ENCODE data around the gene FEM1B. TPM values are rescaled to one million over a fixed set of nuclear protein-coding genes. Genes with fewer than 3 reads are reported as not detected.

FEM1B gene
- total and polyA plus RNA-seq, 4 experiments from 2014 or later = 19.0 to 49.1 (median 38.5) TPM

GRCh38 chr15:68339481-68339880 lies 61.9 kb downstream of the FEM1B start:
- H3K27ac Mint-ChIP-seq = no peak overlapping the region
- no peaks in the 10 kb centered on the region for H3K4me1 Mint-ChIP-seq
- Histone ChIP-seq H3K36me3 (ENCODE audit: insufficient read depth, low read length) (no peaks in the 10 kb centered on the region), H3K4me3 (ENCODE audit: low read length in 2 of 2) (no peak overlapping the region), H3K9me3 (ENCODE audit: control insufficient read depth in 1 of 2, low read length in 2 of 2) (no peaks in the 10 kb centered on the region), H3K27ac (ENCODE audit: low read depth, low read length) (no peak overlapping the region), H3K4me1 (ENCODE audit: insufficient read depth, low read length) (no peaks in the 10 kb centered on the region), H3K27me3 (ENCODE audit: insufficient read depth, low read length) (no peaks in the 10 kb centered on the region)
- ChIA-PET CTCF (ENCODE audit: partially characterized antibody) (no interaction called here), POLR2A (ENCODE audit: partially characterized antibody) (no interaction called here)
- intact Hi-C loops (cut with micrococcal nuclease) = no loop called here
- no peaks in the 10 kb centered on the region for H3K9me3 Mint-ChIP-seq
- peaks cover 0 to 4% of the 10 kb centered on the region in 2 donors for H3K27me3 Mint-ChIP-seq
- H3K36me3 Mint-ChIP-seq = no peaks in the 10 kb centered on the region
- H3K4me3 Mint-ChIP-seq = no peak overlapping the region
- DNase-seq = no peak

- Mint-ChIP-seq H3K4me3 (no peak overlapping the region), H3K36me3 (no peaks in the 10 kb centered on the region), H3K4me1 (no peaks in the 10 kb centered on the region), H3K27ac (no peak overlapping the region), H3K27me3 (peaks cover 1 to 4% of the 10 kb centered on the region in 2 donors), H3K9me3 (no peaks in the 10 kb centered on the region)
- ChIA-PET POLR2A (ENCODE audit: partially characterized antibody) (no interaction called here), CTCF (ENCODE audit: partially characterized antibody) (interaction anchor here (1.2 kb wide), 1 partner anchor 35 kb away, joined by 3 read pairs; no protein-coding TSS in a partner anchor)
- no peaks in the 10 kb centered on the region for H3K27me3 ChIP-seq (ENCODE audit: insufficient read depth, low read length)
- no peak overlapping the region for H3K27ac ChIP-seq (ENCODE audit: low read depth, low read length)
- intact Hi-C loops (cut with micrococcal nuclease) = no loop called here
- no peaks in the 10 kb centered on the region for H3K36me3 ChIP-seq (ENCODE audit: insufficient read depth, low read length)
- H3K9me3 ChIP-seq (ENCODE audit: control insufficient read depth in 1 of 2, low read length in 2 of 2) = no peaks in the 10 kb centered on the region
- no peak for DNase-seq
- no peaks in the 10 kb centered on the region for H3K4me1 ChIP-seq (ENCODE audit: insufficient read depth, low read length)
- H3K4me3 ChIP-seq (ENCODE audit: low read length in 2 of 2) = no peak overlapping the region
These were observed 63.5 kb downstream of the FEM1B start for GRCh38 chr15:68340726-68341671.

GRCh38 chr15:68341760-68342725 lies 64.5 kb downstream of the FEM1B start:
- Histone ChIP-seq H3K36me3 (ENCODE audit: insufficient read depth, low read length) (no peaks in the 10 kb centered on the region), H3K4me1 (ENCODE audit: insufficient read depth, low read length) (no peaks in the 10 kb centered on the region), H3K27me3 (ENCODE audit: insufficient read depth, low read length) (no peaks in the 10 kb centered on the region), H3K27ac (ENCODE audit: low read depth, low read length) (no peak overlapping the region), H3K4me3 (ENCODE audit: low read length in 2 of 2) (no peak overlapping the region), H3K9me3 (ENCODE audit: control insufficient read depth in 1 of 2, low read length in 2 of 2) (no peaks in the 10 kb centered on the region)
- intact Hi-C loops (cut with micrococcal nuclease) = no loop called here
- ChIA-PET POLR2A (ENCODE audit: partially characterized antibody) (no interaction called here), CTCF (ENCODE audit: partially characterized antibody) (no interaction called here)
- Mint-ChIP-seq H3K9me3 (no peaks in the 10 kb centered on the region), H3K4me1 (no peaks in the 10 kb centered on the region), H3K27me3 (peaks cover 1 to 4% of the 10 kb centered on the region in 2 donors), H3K36me3 (no peaks in the 10 kb centered on the region), H3K27ac (no peak overlapping the region), H3K4me3 (no peak overlapping the region)
- no peak for DNase-seq

DNA sequence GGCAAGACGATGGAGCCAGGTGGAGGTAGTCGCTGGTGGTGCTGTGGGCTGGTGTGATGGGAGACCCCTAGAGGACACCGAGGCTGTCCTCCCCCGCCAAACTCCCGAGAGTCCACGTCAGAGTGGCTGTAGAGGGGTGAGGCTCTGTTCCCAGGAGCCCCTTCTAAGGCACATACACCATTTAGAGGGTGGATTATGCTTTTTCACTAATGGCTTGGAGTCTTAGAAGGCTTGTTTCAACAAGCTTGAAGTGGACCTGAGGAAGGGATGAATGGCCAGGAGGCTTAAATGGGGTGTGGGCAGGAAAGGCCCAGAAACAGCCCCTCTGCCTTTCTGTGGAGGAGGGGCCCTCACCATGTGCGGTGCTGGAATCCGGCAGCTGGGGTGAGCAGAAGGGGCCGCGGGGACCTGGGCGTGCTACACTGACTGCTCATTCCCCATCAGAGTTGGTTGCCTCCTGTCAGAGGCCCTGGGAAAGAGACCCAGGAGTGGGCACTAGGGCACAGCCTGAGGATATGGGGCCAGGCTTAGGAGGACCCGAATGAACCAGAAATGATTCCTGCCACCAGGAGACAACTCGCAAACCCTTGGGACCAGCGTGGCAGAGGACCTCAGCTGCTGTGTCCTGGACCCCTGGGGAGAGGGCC lies 66.2 kb downstream of the FEM1B start:
- H3K36me3 ChIP-seq (ENCODE audit: insufficient read depth, low read length) = no peaks in the 10 kb centered on the region
- no peaks in the 10 kb centered on the region for H3K27me3 ChIP-seq (ENCODE audit: insufficient read depth, low read length)
- ChIA-PET CTCF (ENCODE audit: partially characterized antibody) (interaction anchor here (0.8 kb wide), 1 partner anchor 18 kb away, joined by 3 read pairs; no protein-coding TSS in a partner anchor), POLR2A (ENCODE audit: partially characterized antibody) (no interaction called here)
- no peaks in the 10 kb centered on the region for H3K9me3 ChIP-seq (ENCODE audit: control insufficient read depth in 1 of 2, low read length in 2 of 2)
- no peak overlapping the region for H3K4me3 Mint-ChIP-seq
- peaks cover 3 to 4% of the 10 kb centered on the region in 2 donors for H3K27me3 Mint-ChIP-seq
- no peaks in the 10 kb centered on the region for H3K36me3 Mint-ChIP-seq
- H3K4me3 ChIP-seq (ENCODE audit: low read length in 2 of 2) = no peak overlapping the region
- intact Hi-C loops (cut with micrococcal nuclease) = no loop called here
- peaks cover 0 to 2% (median 0%) of the 10 kb centered on the region in 8 donors for H3K9me3 Mint-ChIP-seq
- H3K27ac ChIP-seq (ENCODE audit: low read depth, low read length) = no peak overlapping the region
- H3K27ac Mint-ChIP-seq = no peak overlapping the region
- no peaks in the 10 kb centered on the region for H3K4me1 ChIP-seq (ENCODE audit: insufficient read depth, low read length)
- DNase-seq = no peak
- no peaks in the 10 kb centered on the region for H3K4me1 Mint-ChIP-seq

- H3K27me3 ChIP-seq (ENCODE audit: insufficient read depth, low read length) = no peaks in the 10 kb centered on the region
- no peaks in the 10 kb centered on the region for H3K9me3 ChIP-seq (ENCODE audit: control insufficient read depth in 1 of 2, low read length in 2 of 2)
- Mint-ChIP-seq H3K9me3 (peaks cover 0 to 2% (median 0%) of the 10 kb centered on the region in 8 donors), H3K36me3 (no peaks in the 10 kb centered on the region), H3K27me3 (peaks cover 3 to 4% of the 10 kb centered on the region in 2 donors), H3K27ac (no peak overlapping the region), H3K4me3 (no peak overlapping the region), H3K4me1 (no peaks in the 10 kb centered on the region)
- H3K27ac ChIP-seq (ENCODE audit: low read depth, low read length) = no peak overlapping the region
- ChIA-PET CTCF (ENCODE audit: partially characterized antibody) (no interaction called here), POLR2A (ENCODE audit: partially characterized antibody) (no interaction called here)
- H3K4me1 ChIP-seq (ENCODE audit: insufficient read depth, low read length) = no peaks in the 10 kb centered on the region
- DNase-seq = no peak
- no peaks in the 10 kb centered on the region for H3K36me3 ChIP-seq (ENCODE audit: insufficient read depth, low read length)
- intact Hi-C loops (cut with micrococcal nuclease) = no loop called here
- H3K4me3 ChIP-seq (ENCODE audit: low read length in 2 of 2) = no peak overlapping the region
These were observed 67.1 kb downstream of the FEM1B start for GRCh38 chr15:68344600-68344999.
